ENCODE results near the gene ANKRD2.

DNA sequence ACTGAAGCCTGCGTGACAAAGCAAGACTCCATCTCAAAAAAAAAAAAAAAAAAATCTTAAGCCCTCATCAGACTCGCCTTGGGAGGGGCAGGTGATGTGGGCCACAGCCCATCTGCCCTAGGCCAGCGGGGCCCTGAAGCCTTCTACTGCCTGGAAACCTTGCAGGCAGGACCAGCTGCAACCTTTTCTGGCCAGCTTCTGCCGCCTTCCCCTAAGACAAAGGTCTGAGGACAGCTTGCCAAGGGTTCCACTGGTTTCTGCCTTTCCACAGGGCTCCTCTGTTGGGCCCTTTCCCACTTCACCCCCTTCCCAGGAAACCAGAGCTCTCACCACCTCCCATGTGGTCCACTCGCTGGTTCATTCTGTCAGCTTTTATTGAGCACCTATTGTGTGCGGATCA lies 38.7 kb upstream of the ANKRD2 start:
- TF ChIP-seq, protein P1, sequence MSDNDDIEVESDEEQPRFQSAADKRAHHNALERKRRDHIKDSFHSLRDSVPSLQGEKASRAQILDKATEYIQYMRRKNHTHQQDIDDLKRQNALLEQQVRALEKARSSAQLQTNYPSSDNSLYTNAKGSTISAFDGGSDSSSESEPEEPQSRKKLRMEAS (IDR thresholded peaks at IDR 0.05; ENCODE audit: insufficient read depth, insufficient read length): no peak
- TF ChIP-seq, protein P2, sequence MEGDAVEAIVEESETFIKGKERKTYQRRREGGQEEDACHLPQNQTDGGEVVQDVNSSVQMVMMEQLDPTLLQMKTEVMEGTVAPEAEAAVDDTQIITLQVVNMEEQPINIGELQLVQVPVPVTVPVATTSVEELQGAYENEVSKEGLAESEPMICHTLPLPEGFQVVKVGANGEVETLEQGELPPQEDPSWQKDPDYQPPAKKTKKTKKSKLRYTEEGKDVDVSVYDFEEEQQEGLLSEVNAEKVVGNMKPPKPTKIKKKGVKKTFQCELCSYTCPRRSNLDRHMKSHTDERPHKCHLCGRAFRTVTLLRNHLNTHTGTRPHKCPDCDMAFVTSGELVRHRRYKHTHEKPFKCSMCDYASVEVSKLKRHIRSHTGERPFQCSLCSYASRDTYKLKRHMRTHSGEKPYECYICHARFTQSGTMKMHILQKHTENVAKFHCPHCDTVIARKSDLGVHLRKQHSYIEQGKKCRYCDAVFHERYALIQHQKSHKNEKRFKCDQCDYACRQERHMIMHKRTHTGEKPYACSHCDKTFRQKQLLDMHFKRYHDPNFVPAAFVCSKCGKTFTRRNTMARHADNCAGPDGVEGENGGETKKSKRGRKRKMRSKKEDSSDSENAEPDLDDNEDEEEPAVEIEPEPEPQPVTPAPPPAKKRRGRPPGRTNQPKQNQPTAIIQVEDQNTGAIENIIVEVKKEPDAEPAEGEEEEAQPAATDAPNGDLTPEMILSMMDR (IDR thresholded peaks at IDR 0.05; ENCODE audit: extremely low read depth in 1 of 2, insufficient read depth in 1 of 2, low read depth in 1 of 2, low read length in 2 of 2): no peak
- TF ChIP-seq POLR2A (IDR thresholded peaks at IDR 0.05; ENCODE audit: low read depth, low read length): no peak
- TF ChIP-seq EZH2 (IDR thresholded peaks at IDR 0.05; ENCODE audit: borderline replicate concordance, low read depth, low read length, severe bottlenecking): no peak
- TF ChIP-seq POLR2AphosphoS5 (IDR thresholded peaks at IDR 0.05; ENCODE audit: insufficient read depth, low read depth, low read length): no peak
- no peak for TF ChIP-seq MYC (IDR thresholded peaks at IDR 0.05; ENCODE audit: low read depth, low read length)

All from endothelial cell of umbilical vein (primary cell).